ENCODE data around the gene LANCL2.

LANCL2 gene

DNA sequence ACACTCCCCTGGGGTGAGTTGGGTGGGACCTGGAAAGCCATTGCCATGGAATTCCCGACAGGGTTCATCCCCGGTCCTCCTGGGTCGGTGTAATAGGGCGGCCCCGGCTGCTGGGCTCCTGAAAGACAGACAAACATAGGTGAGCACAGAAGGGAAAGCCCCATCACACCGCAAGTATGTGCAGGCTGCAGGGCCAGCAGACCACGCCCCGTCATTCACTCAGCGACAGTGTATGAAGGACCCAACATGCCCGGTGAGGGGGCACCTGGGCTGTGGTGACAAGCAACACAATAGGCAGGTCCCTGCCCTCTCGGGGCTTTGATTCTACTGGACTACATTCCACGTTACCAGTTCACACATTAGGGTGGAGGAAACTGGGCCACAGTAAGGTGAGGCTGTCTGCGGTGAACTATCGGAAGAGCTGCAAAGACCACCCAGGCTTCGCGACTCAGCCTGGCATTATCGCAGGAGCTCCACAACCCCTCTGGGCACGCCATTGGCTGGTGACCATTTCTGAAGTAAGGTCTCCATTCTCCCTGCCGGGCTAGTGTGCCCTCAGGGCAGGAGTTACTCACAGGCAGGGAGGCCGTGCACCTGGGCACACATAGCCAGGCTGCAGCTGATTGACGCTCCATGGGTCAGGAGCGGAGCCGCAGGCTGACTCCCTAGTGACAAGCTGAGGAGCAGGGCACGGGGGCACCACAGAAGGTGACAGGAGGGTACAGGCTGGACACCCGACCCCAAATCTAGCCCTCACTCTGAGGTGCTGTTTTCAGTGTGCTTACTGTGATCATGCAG lies 108.0 kb downstream of the LANCL2 start:
- no peaks in the 10 kb centered on the region for H3K9me3 ChIP-seq (ENCODE audit: control insufficient read depth, low read length)
- H3K4me3 ChIP-seq (ENCODE audit: insufficient read depth in 1 of 2, low read depth in 1 of 2, low read length in 2 of 2), result no peak overlapping the region
- H4K91ac ChIP-seq (ENCODE audit: low read length), result peak overlapping the region; percentile 2
- no peak overlapping the region for H3K9ac ChIP-seq (ENCODE audit: low read length)
- H2AFZ ChIP-seq (ENCODE audit: low read depth, low read length), result no peak overlapping the region
- WGBS, result 93% methylated on average over 24 of the region's 25 CpGs
- no peak overlapping the region for H3K18ac ChIP-seq (ENCODE audit: low read depth in 1 of 2, low read length in 2 of 2)
- no peak overlapping the region for H2AK5ac ChIP-seq (ENCODE audit: low read length, severe bottlenecking)
- DNase-seq, result no peak
- no peak overlapping the region for H4K8ac ChIP-seq (ENCODE audit: low read length)
- no peak overlapping the region for H2BK120ac ChIP-seq (ENCODE audit: low read depth, low read length)
- no peak overlapping the region for H2BK5ac ChIP-seq (ENCODE audit: low read depth, low read length, poor library complexity, severe bottlenecking)
- no peak overlapping the region for H3K23ac ChIP-seq (ENCODE audit: low read length in 2 of 2)
- peaks cover 35% of the 10 kb centered on the region for H3K79me1 ChIP-seq (replicated peaks; ENCODE audit: low read length, poor library complexity, severe bottlenecking)
- H3K14ac ChIP-seq (ENCODE audit: low read length in 2 of 2), result no peak overlapping the region
- no peak overlapping the region for H3K4ac ChIP-seq (ENCODE audit: low read depth in 1 of 2, low read length in 2 of 2)
- H3K27ac ChIP-seq (ENCODE audit: low read length, poor library complexity, severe bottlenecking), result no peak overlapping the region
- peaks cover 36% of the 10 kb centered on the region for H3K4me1 ChIP-seq (ENCODE audit: control insufficient read depth, insufficient read depth, low read depth, low read length)
- H3K4me2 ChIP-seq (ENCODE audit: low read length, poor library complexity, severe bottlenecking), result no peak overlapping the region
- H3K27me3 ChIP-seq (ENCODE audit: control insufficient read depth in 1 of 2, insufficient read depth in 1 of 2, low read length in 2 of 2), result no peaks in the 10 kb centered on the region
- no peak overlapping the region for H2BK15ac ChIP-seq (ENCODE audit: low read depth, poor library complexity, severe bottlenecking)
- H2BK12ac ChIP-seq (ENCODE audit: low read length in 2 of 2), result no peak overlapping the region
- H3K36me3 ChIP-seq (ENCODE audit: control insufficient read depth in 1 of 2, insufficient read depth in 2 of 2, low read depth in 1 of 2, low read length in 2 of 2), result peaks cover 40 to 61% of the 10 kb centered on the region in 2 experiments

DNA sequence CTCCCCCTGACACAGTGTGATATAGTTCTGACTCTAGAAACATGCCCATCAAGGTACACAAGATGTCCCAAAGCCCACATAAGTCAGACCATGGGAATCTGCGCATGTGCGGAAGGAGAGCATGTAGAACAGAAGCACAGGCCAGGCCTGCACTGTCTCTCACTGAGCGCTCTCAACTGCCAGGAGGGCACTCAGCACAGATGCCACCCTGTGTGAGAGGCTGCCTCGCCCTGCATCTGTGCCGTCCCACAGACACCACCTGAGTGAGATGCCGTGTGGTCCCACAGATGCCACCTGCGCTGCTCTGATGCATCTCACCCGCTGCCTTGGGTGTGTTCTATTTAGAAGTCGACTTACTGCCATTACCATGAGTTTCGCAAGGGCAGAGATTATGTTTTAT lies 108.8 kb downstream of the LANCL2 start:
- H3K36me3 ChIP-seq (ENCODE audit: control insufficient read depth in 1 of 2, insufficient read depth in 2 of 2, low read depth in 1 of 2, low read length in 2 of 2), result peaks cover 35 to 53% of the 10 kb centered on the region in 2 experiments
- H3K4ac ChIP-seq (ENCODE audit: low read depth in 1 of 2, low read length in 2 of 2), result no peak overlapping the region
- no peak overlapping the region for H2BK15ac ChIP-seq (ENCODE audit: low read depth, poor library complexity, severe bottlenecking)
- peak overlapping the region in 1 of 2 experiments; percentile 85 for H3K14ac ChIP-seq (ENCODE audit: low read length in 2 of 2)
- no peaks in the 10 kb centered on the region for H3K9me3 ChIP-seq (ENCODE audit: control insufficient read depth, low read length)
- H4K91ac ChIP-seq (ENCODE audit: low read length), result no peak overlapping the region
- H2BK5ac ChIP-seq (ENCODE audit: low read depth, low read length, poor library complexity, severe bottlenecking), result no peak overlapping the region
- H2BK120ac ChIP-seq (ENCODE audit: low read depth, low read length), result no peak overlapping the region
- no peak overlapping the region for H2BK12ac ChIP-seq (ENCODE audit: low read length in 2 of 2)
- peaks cover 30% of the 10 kb centered on the region for H3K79me1 ChIP-seq (replicated peaks; ENCODE audit: low read length, poor library complexity, severe bottlenecking)
- no peak overlapping the region for H3K27ac ChIP-seq (ENCODE audit: low read length, poor library complexity, severe bottlenecking)
- H3K4me2 ChIP-seq (ENCODE audit: low read length, poor library complexity, severe bottlenecking), result no peak overlapping the region
- H3K23ac ChIP-seq (ENCODE audit: low read length in 2 of 2), result no peak overlapping the region
- DNase-seq, result no peak
- no peak overlapping the region for H3K18ac ChIP-seq (ENCODE audit: low read depth in 1 of 2, low read length in 2 of 2)
- no peak overlapping the region for H4K8ac ChIP-seq (ENCODE audit: low read length)
- 99% methylated on average over 8 of the region's 10 CpGs for WGBS
- no peaks in the 10 kb centered on the region for H3K27me3 ChIP-seq (ENCODE audit: control insufficient read depth in 1 of 2, insufficient read depth in 1 of 2, low read length in 2 of 2)
- no peak overlapping the region for H3K9ac ChIP-seq (ENCODE audit: low read length)
- H3K4me1 ChIP-seq (ENCODE audit: control insufficient read depth, insufficient read depth, low read depth, low read length), result peaks cover 36% of the 10 kb centered on the region
- H3K4me3 ChIP-seq (ENCODE audit: insufficient read depth in 1 of 2, low read depth in 1 of 2, low read length in 2 of 2), result no peak overlapping the region
- H2AK5ac ChIP-seq (ENCODE audit: low read length, severe bottlenecking), result no peak overlapping the region
- no peak overlapping the region for H2AFZ ChIP-seq (ENCODE audit: low read depth, low read length)

DNA sequence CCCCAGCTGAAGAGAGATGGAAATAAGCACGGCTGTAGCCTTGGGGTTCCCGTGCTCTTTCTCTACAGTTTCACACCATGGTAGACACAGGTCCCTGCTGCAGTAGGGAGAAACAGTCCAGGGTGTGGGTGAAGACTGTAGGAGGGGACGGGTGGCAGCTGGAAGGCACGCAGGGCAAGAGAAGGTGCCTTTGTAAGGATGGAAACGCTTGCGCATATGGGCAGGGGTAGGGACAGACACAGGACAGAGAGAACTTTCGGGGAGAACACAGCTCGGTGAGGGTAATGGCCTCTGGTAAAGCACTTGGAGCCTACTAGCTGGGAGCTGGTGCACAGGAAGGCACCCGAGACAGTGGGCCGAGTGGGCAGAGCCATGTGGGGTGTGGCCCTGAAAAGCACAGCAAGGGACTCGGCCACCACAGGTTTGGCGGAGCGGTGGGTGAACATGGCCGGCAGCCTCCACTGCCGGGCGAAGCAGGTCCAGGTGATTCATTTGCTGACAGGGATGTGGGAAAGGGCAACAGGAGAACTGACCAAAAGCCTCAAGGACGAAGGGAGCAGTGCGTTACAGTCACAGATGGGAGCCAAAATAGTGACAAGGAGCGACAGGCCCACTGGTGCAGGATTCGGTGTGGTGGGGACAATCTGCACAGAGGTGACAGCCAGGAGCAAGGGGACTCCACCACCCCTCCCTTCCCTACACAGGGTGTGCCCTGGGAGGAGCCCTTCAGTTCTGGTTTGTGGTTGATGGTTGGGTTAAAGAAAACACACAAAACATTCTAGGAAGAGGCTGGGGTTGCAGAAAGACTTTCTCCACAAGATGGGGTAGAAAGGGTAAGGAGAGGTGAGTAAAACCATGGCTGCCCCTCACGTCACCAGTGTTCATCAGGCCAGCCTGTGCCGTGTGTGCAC lies 110.1 kb downstream of the LANCL2 start:
- H3K4me3 ChIP-seq (ENCODE audit: insufficient read depth in 1 of 2, low read depth in 1 of 2, low read length in 2 of 2), result no peak overlapping the region
- peaks cover 29% of the 10 kb centered on the region for H3K79me1 ChIP-seq (replicated peaks; ENCODE audit: low read length, poor library complexity, severe bottlenecking)
- H3K4ac ChIP-seq (ENCODE audit: low read depth in 1 of 2, low read length in 2 of 2), result no peak overlapping the region
- no peak for DNase-seq
- no peak overlapping the region for H4K91ac ChIP-seq (ENCODE audit: low read length)
- H2BK15ac ChIP-seq (ENCODE audit: low read depth, poor library complexity, severe bottlenecking), result no peak overlapping the region
- H3K18ac ChIP-seq (ENCODE audit: low read depth in 1 of 2, low read length in 2 of 2), result no peak overlapping the region
- H3K23ac ChIP-seq (ENCODE audit: low read length in 2 of 2), result no peak overlapping the region
- no peaks in the 10 kb centered on the region for H3K9me3 ChIP-seq (ENCODE audit: control insufficient read depth, low read length)
- H3K4me2 ChIP-seq (ENCODE audit: low read length, poor library complexity, severe bottlenecking), result no peak overlapping the region
- no peak overlapping the region for H2BK120ac ChIP-seq (ENCODE audit: low read depth, low read length)
- 96% methylated on average over 20 of the region's 22 CpGs for WGBS
- no peak overlapping the region for H2AFZ ChIP-seq (ENCODE audit: low read depth, low read length)
- peaks cover 31% of the 10 kb centered on the region for H3K4me1 ChIP-seq (ENCODE audit: control insufficient read depth, insufficient read depth, low read depth, low read length)
- H3K14ac ChIP-seq (ENCODE audit: low read length in 2 of 2), result no peak overlapping the region
- peaks cover 35 to 46% of the 10 kb centered on the region in 2 experiments for H3K36me3 ChIP-seq (ENCODE audit: control insufficient read depth in 1 of 2, insufficient read depth in 2 of 2, low read depth in 1 of 2, low read length in 2 of 2)
- no peak overlapping the region for H2AK5ac ChIP-seq (ENCODE audit: low read length, severe bottlenecking)
- no peak overlapping the region for H2BK12ac ChIP-seq (ENCODE audit: low read length in 2 of 2)
- H3K27me3 ChIP-seq (ENCODE audit: control insufficient read depth in 1 of 2, insufficient read depth in 1 of 2, low read length in 2 of 2), result no peaks in the 10 kb centered on the region
- H4K8ac ChIP-seq (ENCODE audit: low read length), result no peak overlapping the region
- no peak overlapping the region for H3K27ac ChIP-seq (ENCODE audit: low read length, poor library complexity, severe bottlenecking)
- no peak overlapping the region for H2BK5ac ChIP-seq (ENCODE audit: low read depth, low read length, poor library complexity, severe bottlenecking)
- H3K9ac ChIP-seq (ENCODE audit: low read length), result no peak overlapping the region

Data from mesenchymal stem cell (in vitro differentiated cells and primary cell).